ENCODE data around the gene GPR45. TPM values are rescaled to one million over a fixed set of nuclear protein-coding genes. Genes with fewer than 3 reads are reported as not detected.

The GPR45 gene
- polyA plus RNA-seq, 2 of the 4 experiments (the other 2 are of a cell fraction) = not detected

- CTCF ChIA-PET = interaction anchor here (0.7 to 1.2 kb wide), 2 partner anchors 16 to 18 kb away, joined by 3 to 4 read pairs; no protein-coding TSS in a partner anchor
- H3K27ac ChIP-seq = no peak overlapping the region
- TF ChIP-seq BCL3 (IDR thresholded peaks at IDR 0.05) = no peak
- TF ChIP-seq TFCP2L1 (CRISPR knock-in tag; IDR thresholded peaks at IDR 0.05) = no peak
- TF ChIP-seq EHF (CRISPR knock-in tag; IDR thresholded peaks at IDR 0.05) = no peak
- TF ChIP-seq CHD2 (IDR thresholded peaks at IDR 0.05; ENCODE audit: low read length, partially characterized antibody) = no peak
- no peak for TF ChIP-seq SREBF2 (IDR thresholded peaks at IDR 0.05)
- TF ChIP-seq ZFP36 (IDR thresholded peaks at IDR 0.05; ENCODE audit: borderline replicate concordance, partially characterized antibody) = no peak
- no peak for TF ChIP-seq TP53 (CRISPR knock-in tag; IDR thresholded peaks at IDR 0.05)
- no peak for TF ChIP-seq BHLHE40 (IDR thresholded peaks at IDR 0.05; ENCODE audit: low read depth, low read length)
- TF ChIP-seq CHD4 (IDR thresholded peaks at IDR 0.05; ENCODE audit: borderline replicate concordance) = no peak
- no peak overlapping the region for H3K4me3 ChIP-seq
- H3K4me2 ChIP-seq = no peak overlapping the region
- FAIRE-seq = no peak
- H3K4me1 ChIP-seq = no peaks in the 10 kb centered on the region
- 40% methylated on average over 2 of the region's 2 CpGs for WGBS (ENCODE audit: missing lambda C conversion rate)
- ATAC-seq = no peak
- POLR2A ChIA-PET = no interaction called here
- no peaks in the 10 kb centered on the region for H3K9me3 ChIP-seq
- DNase-seq (ENCODE audit: low read depth in 1 of 2, low spot score in 1 of 2) = no peak
These were observed 14.4 kb downstream of the GPR45 start for GRCh38 chr2:105255979-105256378.

GRCh38 chr2:105256431-105257047 lies 15.0 kb downstream of the GPR45 start:
- DNase-seq (ENCODE audit: low read depth in 1 of 2, low spot score in 1 of 2) (no peak), FAIRE-seq (no peak), ATAC-seq (no peak)
- Histone ChIP-seq H3K4me3 (no peak overlapping the region), H3K9me3 (no peaks in the 10 kb centered on the region), H3K4me1 (no peaks in the 10 kb centered on the region), H3K4me2 (no peak overlapping the region), H3K27ac (no peak overlapping the region)
- CTCF ChIA-PET = interaction anchor here (0.7 to 1.2 kb wide), 2 partner anchors 17 to 18 kb away, joined by 3 to 4 read pairs; no protein-coding TSS in a partner anchor
- POLR2A ChIA-PET = no interaction called here
- TF ChIP-seq NPAS2 (CRISPR knock-in tag; IDR thresholded peaks at IDR 0.05; ENCODE audit: borderline replicate concordance) (no peak), JUN (IDR thresholded peaks at IDR 0.05) (no peak), FOSL2 (IDR thresholded peaks at IDR 0.05) (no peak), FOSL2 (CRISPR knock-in tag; IDR thresholded peaks at IDR 0.05) (no peak), HES2 (IDR thresholded peaks at IDR 0.05) (no peak), HEYL (CRISPR knock-in tag; IDR thresholded peaks at IDR 0.05) (no peak), REST (IDR thresholded peaks at IDR 0.05) (no peak), MAFK (IDR thresholded peaks at IDR 0.05; ENCODE audit: partially characterized antibody) (no peak), RNF2 (IDR thresholded peaks at IDR 0.05; ENCODE audit: borderline replicate concordance, low read depth) (no peak), FOSB (CRISPR knock-in tag; IDR thresholded peaks at IDR 0.05) (no peak), ZNF302 (CRISPR knock-in tag; IDR thresholded peaks at IDR 0.05) (no peak), RFX5 (IDR thresholded peaks at IDR 0.05) (no peak), HDAC2 (IDR thresholded peaks at IDR 0.05) (no peak), KDM5A (IDR thresholded peaks at IDR 0.05) (no peak), RARB (CRISPR knock-in tag; IDR thresholded peaks at IDR 0.05) (no peak), EHMT2 (IDR thresholded peaks at IDR 0.05; ENCODE audit: low read depth) (no peak), SREBF2 (IDR thresholded peaks at IDR 0.05) (no peak), NFE2L2 (conservative IDR thresholded peaks at IDR 0.05; ENCODE audit: low read length) (no peak), HOXB13 (CRISPR knock-in tag; IDR thresholded peaks at IDR 0.05; ENCODE audit: low read depth) (no peak)
- 46% methylated on average over 11 of the region's 11 CpGs for WGBS (ENCODE audit: missing lambda C conversion rate)

All from A549 (cell line).